H9 (cell line): ENCODE results near the gene IL36RN. TPM values are rescaled to one million over a fixed set of nuclear protein-coding genes. Genes with fewer than 3 reads are reported as not detected.

Source experiments
- DNase-seq: peaks from one replicate; pipeline ENCODE4 v3.0.0-alpha.2; 2017
- H2AFZ ChIP-seq: one replicate; pipeline ENCODE4 v1.6.1; 2013; ENCODE audit warnings: mild to moderate bottlenecking, low read length, control low read depth, moderate library complexity
- H2AK5ac ChIP-seq: 2 replicates; pipeline ENCODE4 v1.6.1; 2013; ENCODE audit warnings: low read length, control low read depth, mixed read lengths; ENCODE audit not compliant: insufficient read length
- H2BK120ac ChIP-seq: one replicate; pipeline ENCODE4 v1.6.1; 2013; ENCODE audit warnings: low read depth, mild to moderate bottlenecking, low read length, control low read depth, inconsistent platforms; ENCODE audit not compliant: poor library complexity, severe bottlenecking
- H2BK12ac ChIP-seq: 2 replicates; pipeline ENCODE4 v1.6.1; 2013; ENCODE audit warnings: low read length, control low read depth, mixed read lengths, low read depth; ENCODE audit not compliant: insufficient read length
- H2BK15ac ChIP-seq: 2 replicates; pipeline ENCODE4 v1.6.1; 2013; ENCODE audit warnings: low read depth, low read length, control low read depth
- H2BK20ac ChIP-seq: one replicate; pipeline ENCODE4 v1.6.1; 2013; ENCODE audit warnings: low read depth, mild to moderate bottlenecking, low read length, control low read depth, inconsistent platforms; ENCODE audit not compliant: poor library complexity, severe bottlenecking
- H2BK5ac ChIP-seq: 2 replicates; pipeline ENCODE4 v1.6.1; 2013; ENCODE audit warnings: low read length, control low read depth, mixed read lengths; ENCODE audit not compliant: insufficient read length
- H3K14ac ChIP-seq: 2 replicates; pipeline ENCODE4 v1.6.1; 2013; ENCODE audit warnings: low read length, control low read depth; ENCODE audit not compliant: insufficient read depth
- H3K18ac ChIP-seq: 2 replicates; pipeline ENCODE4 v1.6.1; 2013; ENCODE audit warnings: low read depth, mild to moderate bottlenecking, mixed read lengths, low read length, control low read depth; ENCODE audit not compliant: insufficient read length
- H3K23ac ChIP-seq: 2 replicates; pipeline ENCODE4 v1.6.1; 2013; ENCODE audit warnings: low read length, control low read depth, mixed read lengths, low read depth; ENCODE audit not compliant: insufficient read length
- H3K23me2 ChIP-seq: 2 replicates; pipeline ENCODE4 v1.6.1; 2013; ENCODE audit warnings: low read depth, mild to moderate bottlenecking, mixed read lengths, low read length, control low read depth; ENCODE audit not compliant: insufficient read length, poor library complexity, severe bottlenecking
- H3K27ac ChIP-seq: 2 replicates; pipeline ENCODE4 v1.5.1; 2013; ENCODE audit warnings: low read length, control low read depth, mixed read lengths, low read depth; ENCODE audit not compliant: insufficient read length
- H3K27me3 ChIP-seq: 2 replicates; pipeline ENCODE4 v1.6.1; 2013; ENCODE audit warnings: low read length, control low read depth, inconsistent platforms; ENCODE audit not compliant: insufficient read depth
- H3K4ac ChIP-seq: 2 replicates; pipeline ENCODE4 v1.6.1; 2013; ENCODE audit warnings: low read depth, mild to moderate bottlenecking, control low read depth, inconsistent platforms, low read length, moderate library complexity
- H3K4me1 ChIP-seq: 2 replicates; pipeline ENCODE4 v1.6.1; 2013; ENCODE audit warnings: low read length, control low read depth, inconsistent platforms; ENCODE audit not compliant: insufficient read depth
- H3K4me2 ChIP-seq: 2 replicates; pipeline ENCODE4 v1.6.1; 2013; ENCODE audit warnings: low read length, control low read depth, mixed read lengths; ENCODE audit not compliant: insufficient read length, insufficient read depth
- H3K56ac ChIP-seq: 2 replicates; pipeline ENCODE4 v1.6.1; 2013; ENCODE audit warnings: low read depth, mild to moderate bottlenecking, mixed read lengths, low read length, control low read depth; ENCODE audit not compliant: insufficient read length
- H3K79me1 ChIP-seq: 2 replicates; pipeline ENCODE4 v1.6.1; 2013; ENCODE audit warnings: low read depth, mild to moderate bottlenecking, moderate library complexity, low read length, control low read depth, inconsistent platforms; ENCODE audit not compliant: insufficient read depth, poor library complexity, severe bottlenecking
- H3K79me2 ChIP-seq: 2 replicates; pipeline ENCODE4 v1.6.1; 2013; ENCODE audit warnings: low read length, control low read depth, inconsistent platforms; ENCODE audit not compliant: insufficient read depth
- H3K9ac ChIP-seq: 2 replicates; pipeline ENCODE4 v1.6.1; 2013; ENCODE audit warnings: low read length, control low read depth, mixed read lengths; ENCODE audit not compliant: insufficient read length; ENCODE audit errors: extremely low read depth
- H3K9me3 ChIP-seq: one replicate; pipeline ENCODE4 v1.6.1; 2013; ENCODE audit warnings: low read depth, low read length, inconsistent platforms; ENCODE audit not compliant: control insufficient read depth
- H3T11ph ChIP-seq: one replicate; pipeline ENCODE4 v1.6.1; 2013; ENCODE audit warnings: mild to moderate bottlenecking, low read length, control low read depth, inconsistent platforms
- H4K20me1 ChIP-seq: one replicate; pipeline ENCODE4 v1.6.1; 2013; ENCODE audit not compliant: control insufficient read depth, insufficient read length, insufficient read depth
- H4K5ac ChIP-seq: 2 replicates; pipeline ENCODE4 v1.6.1; 2013; ENCODE audit warnings: low read depth, mild to moderate bottlenecking, mixed read lengths, low read length, control low read depth; ENCODE audit not compliant: insufficient read length
- H4K8ac ChIP-seq: replicated peaks from 2 replicates; pipeline ENCODE4 v1.6.1; 2013; ENCODE audit warnings: low read length, control low read depth, mixed read lengths, low read depth; ENCODE audit not compliant: insufficient read length
- H4K91ac ChIP-seq: 2 replicates; pipeline ENCODE4 v1.6.1; 2013; ENCODE audit warnings: low read depth, mild to moderate bottlenecking, moderate library complexity, mixed read lengths, low read length, control low read depth; ENCODE audit not compliant: insufficient read length
- H3K27ac Mint-ChIP-seq, 3 experiments: 2 replicates in 2 of 3; 3 replicates in 1 of 3; pipeline ENCODE4 v1.8.0; 2020 to 2021; ENCODE audit warnings: mixed read lengths in 3 of 3, mild to moderate bottlenecking in 1 of 3, moderate library complexity in 1 of 3
- H3K27me3 Mint-ChIP-seq: 2 replicates; pipeline ENCODE4 v1.8.0; 2021; ENCODE audit warnings: low read depth, mild to moderate bottlenecking, moderate library complexity, mixed read lengths
- H3K36me3 Mint-ChIP-seq, 3 experiments: 2 replicates in 2 of 3; 3 replicates in 1 of 3; pipeline ENCODE4 v1.8.0; 2020 to 2021; ENCODE audit warnings: low read depth in 3 of 3, mixed read lengths in 3 of 3; ENCODE audit not compliant: insufficient read depth in 1 of 3
- H3K4me1 Mint-ChIP-seq, 2 experiments: 2 replicates each; pipeline ENCODE4 v1.8.0; 2020; ENCODE audit warnings: mixed read lengths in 2 of 2
- H3K4me3 Mint-ChIP-seq, 2 experiments: 2 replicates in 1 of 2; 3 replicates in 1 of 2; pipeline ENCODE4 v1.8.0; 2020 to 2021; ENCODE audit warnings: mild to moderate bottlenecking in 2 of 2, mixed read lengths in 2 of 2, moderate library complexity in 1 of 2
- H3K9me3 Mint-ChIP-seq, 2 experiments: 2 replicates in 1 of 2; 3 replicates in 1 of 2; pipeline ENCODE4 v1.8.0; 2020; ENCODE audit warnings: mild to moderate bottlenecking in 2 of 2, mixed read lengths in 2 of 2, moderate library complexity in 1 of 2
- WGBS: extraction: QIAGEN DNeasy Blood & Tissue Kit; methylation state at CpG from one replicate; pipeline ENCODE4 v1.1.7; 2013; ENCODE audit warnings: missing lambda C conversion rate, low lambda C conversion rate, mixed read lengths; ENCODE audit not compliant: insufficient read length; ENCODE audit errors: extremely low coverage; 5-methylcytosine and 5-hydroxymethylcytosine counted together
- total RNA-seq: library from RNA; stranded (reverse); gene quantifications from 2 replicates; pipeline ENCODE4 v1.2.1, GENCODE V29; 2021
- TF ChIP-seq, protein P1 (sequence below): fragments of 200-600 bp; sonication (generic); conservative IDR thresholded peaks from 3 replicates; pipeline ENCODE4 v1.8.0; 2021; ENCODE audit warnings: antibody characterized with exemption, mild to moderate bottlenecking

The IL36RN gene
- total RNA-seq, 1 experiment from 2014 or later: not detected

DNA sequence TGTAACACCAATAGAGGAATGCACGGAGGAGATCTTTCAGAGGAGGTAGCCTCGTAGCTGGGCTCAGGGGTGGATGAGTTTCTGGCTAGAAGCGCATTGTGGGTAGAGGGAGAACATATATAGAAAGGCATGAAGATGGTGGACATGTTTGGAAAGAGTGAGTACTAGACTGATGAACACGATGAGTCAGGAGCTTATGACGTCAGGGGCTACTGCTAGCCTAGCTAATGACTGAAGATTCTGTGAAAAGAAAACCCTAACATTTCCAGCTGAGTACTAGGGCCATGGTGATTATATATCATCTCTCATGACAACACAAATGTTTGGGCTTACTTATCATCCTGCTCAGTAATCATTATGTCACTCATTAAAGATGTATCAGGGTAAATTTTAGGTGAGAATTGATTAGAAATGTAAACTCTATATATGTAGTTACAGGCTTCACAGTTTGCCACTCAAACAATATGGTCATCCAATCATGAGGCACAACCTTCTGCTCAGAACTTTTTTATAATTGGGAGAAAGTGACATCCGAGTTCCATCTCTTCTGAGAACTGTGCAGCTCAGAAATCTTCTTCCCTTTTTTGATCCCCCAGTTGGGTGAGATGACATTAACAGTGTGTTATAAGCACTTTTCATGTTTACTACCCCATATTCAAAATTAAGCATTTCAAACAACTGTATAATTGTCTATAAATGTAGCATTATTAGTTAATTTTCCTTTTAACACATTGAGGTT lies 46.2 kb downstream of the IL36RN start:
- peaks cover 6 to 34% of the 10 kb centered on the region in 2 experiments; a peak in 4 of 5 replicates for H3K9me3 Mint-ChIP-seq
- Histone ChIP-seq H3K56ac (no peak overlapping the region), H3K9ac (no peak overlapping the region), H2BK15ac (no peak overlapping the region), H2BK5ac (no peak overlapping the region), H3K27ac (no peak overlapping the region), H3K9me3 (no peaks in the 10 kb centered on the region), H4K91ac (no peak overlapping the region), H2BK120ac (no peak overlapping the region), H4K5ac (no peak overlapping the region), H3K14ac (no peak overlapping the region), H4K20me1 (no peaks in the 10 kb centered on the region), H3K79me2 (no peaks in the 10 kb centered on the region), H2BK12ac (no peak overlapping the region), H3K4me1 (no peaks in the 10 kb centered on the region), H3K79me1 (no peaks in the 10 kb centered on the region), H2AK5ac (no peak overlapping the region), H3K4me2 (no peak overlapping the region), H2BK20ac (no peak overlapping the region), H3K23me2 (no peaks in the 10 kb centered on the region), H3K18ac (no peak overlapping the region), H2AFZ (no peak overlapping the region), H3T11ph (no peak overlapping the region), H3K23ac (no peak overlapping the region), H4K8ac (no peak overlapping the region), H3K4ac (no peak overlapping the region), H3K27me3 (no peaks in the 10 kb centered on the region)
- H3K27ac Mint-ChIP-seq: no peak overlapping the region
- TF ChIP-seq, protein P1, sequence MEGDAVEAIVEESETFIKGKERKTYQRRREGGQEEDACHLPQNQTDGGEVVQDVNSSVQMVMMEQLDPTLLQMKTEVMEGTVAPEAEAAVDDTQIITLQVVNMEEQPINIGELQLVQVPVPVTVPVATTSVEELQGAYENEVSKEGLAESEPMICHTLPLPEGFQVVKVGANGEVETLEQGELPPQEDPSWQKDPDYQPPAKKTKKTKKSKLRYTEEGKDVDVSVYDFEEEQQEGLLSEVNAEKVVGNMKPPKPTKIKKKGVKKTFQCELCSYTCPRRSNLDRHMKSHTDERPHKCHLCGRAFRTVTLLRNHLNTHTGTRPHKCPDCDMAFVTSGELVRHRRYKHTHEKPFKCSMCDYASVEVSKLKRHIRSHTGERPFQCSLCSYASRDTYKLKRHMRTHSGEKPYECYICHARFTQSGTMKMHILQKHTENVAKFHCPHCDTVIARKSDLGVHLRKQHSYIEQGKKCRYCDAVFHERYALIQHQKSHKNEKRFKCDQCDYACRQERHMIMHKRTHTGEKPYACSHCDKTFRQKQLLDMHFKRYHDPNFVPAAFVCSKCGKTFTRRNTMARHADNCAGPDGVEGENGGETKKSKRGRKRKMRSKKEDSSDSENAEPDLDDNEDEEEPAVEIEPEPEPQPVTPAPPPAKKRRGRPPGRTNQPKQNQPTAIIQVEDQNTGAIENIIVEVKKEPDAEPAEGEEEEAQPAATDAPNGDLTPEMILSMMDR: no peak
- WGBS: no CpG with 5 or more reads among the region's 6 CpGs
- peaks cover 0 to 3% (median 0%) of the 10 kb centered on the region in 3 experiments; a peak in 2 of 7 replicates for H3K36me3 Mint-ChIP-seq
- DNase-seq: no peak
- H3K4me3 Mint-ChIP-seq: no peak overlapping the region
- peaks cover 6% of the 10 kb centered on the region for H3K27me3 Mint-ChIP-seq
- 0 out of 4 replicates have a peak, but pooled peaks cover 0 to 3% of the 10 kb centered on the region in 2 experiments for H3K4me1 Mint-ChIP-seq
